Fibroblast of pulmonary artery (primary cell): ENCODE results near the gene TBX15.
A peak's percentile ranks its signal among the peaks of the same experiment; 100 is the strongest.

Experiments
- DNase-seq: peaks from one replicate; pipeline ENCODE4 v3.0.0-alpha.2; 2010; ENCODE audit warnings: low read depth
- H3K4me3 ChIP-seq: replicated peaks from 2 replicates; pipeline ENCODE4 v1.5.1; 2011; ENCODE audit warnings: low read depth, mild to moderate bottlenecking, control low read depth, low read length, moderate library complexity
- TF ChIP-seq, protein P1 (sequence below): IDR thresholded peaks from 2 replicates; pipeline ENCODE4 v1.5.1; 2011; ENCODE audit warnings: mild to moderate bottlenecking, control low read depth, low read length, inconsistent platforms; ENCODE audit errors: missing control alignments

TBX15 gene

DNA sequence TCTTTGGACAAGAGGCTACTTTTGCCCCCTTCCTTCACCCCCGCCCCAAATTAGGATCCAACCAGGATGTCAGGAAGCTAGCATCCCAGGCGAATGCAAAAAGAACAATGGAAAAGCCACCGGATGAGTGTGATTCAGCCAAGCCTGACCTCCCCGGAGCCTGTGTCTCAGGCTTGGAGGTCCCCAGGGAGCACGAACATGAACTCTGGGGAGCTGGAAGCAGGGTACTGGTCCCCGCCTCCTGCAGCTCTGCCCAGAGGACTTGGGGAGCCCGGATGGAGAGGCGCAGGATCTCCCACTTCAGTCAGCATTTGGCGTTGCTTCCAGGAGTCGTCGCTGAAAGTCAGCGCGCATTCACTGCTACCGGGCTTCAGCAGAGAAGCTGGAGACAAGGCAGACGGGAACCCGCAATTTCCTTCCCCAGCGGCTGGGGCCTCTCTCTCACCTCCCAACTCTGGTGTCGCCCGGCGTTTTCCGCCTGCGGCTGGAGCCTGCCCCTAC is 1.8 kb upstream of the TBX15 start:
- TF ChIP-seq, protein P1, sequence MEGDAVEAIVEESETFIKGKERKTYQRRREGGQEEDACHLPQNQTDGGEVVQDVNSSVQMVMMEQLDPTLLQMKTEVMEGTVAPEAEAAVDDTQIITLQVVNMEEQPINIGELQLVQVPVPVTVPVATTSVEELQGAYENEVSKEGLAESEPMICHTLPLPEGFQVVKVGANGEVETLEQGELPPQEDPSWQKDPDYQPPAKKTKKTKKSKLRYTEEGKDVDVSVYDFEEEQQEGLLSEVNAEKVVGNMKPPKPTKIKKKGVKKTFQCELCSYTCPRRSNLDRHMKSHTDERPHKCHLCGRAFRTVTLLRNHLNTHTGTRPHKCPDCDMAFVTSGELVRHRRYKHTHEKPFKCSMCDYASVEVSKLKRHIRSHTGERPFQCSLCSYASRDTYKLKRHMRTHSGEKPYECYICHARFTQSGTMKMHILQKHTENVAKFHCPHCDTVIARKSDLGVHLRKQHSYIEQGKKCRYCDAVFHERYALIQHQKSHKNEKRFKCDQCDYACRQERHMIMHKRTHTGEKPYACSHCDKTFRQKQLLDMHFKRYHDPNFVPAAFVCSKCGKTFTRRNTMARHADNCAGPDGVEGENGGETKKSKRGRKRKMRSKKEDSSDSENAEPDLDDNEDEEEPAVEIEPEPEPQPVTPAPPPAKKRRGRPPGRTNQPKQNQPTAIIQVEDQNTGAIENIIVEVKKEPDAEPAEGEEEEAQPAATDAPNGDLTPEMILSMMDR, result no peak
- no peak overlapping the region for H3K4me3 ChIP-seq
- peak; percentile 43 for DNase-seq

- TF ChIP-seq, protein P1, result no peak
- no peak for DNase-seq
- H3K4me3 ChIP-seq, result no peak overlapping the region
These were observed 1.1 kb upstream of the TBX15 start for GRCh38 chr1:118989006-118989815.

- no peak for DNase-seq
- TF ChIP-seq, protein P1, result no peak
- peak overlapping the region; percentile 41 for H3K4me3 ChIP-seq
These were observed 516 bp downstream of the TBX15 start for GRCh38 chr1:118987468-118988185.

- no peak for DNase-seq
- peak overlapping the region; percentile 41 for H3K4me3 ChIP-seq
- TF ChIP-seq, protein P1, result no peak
These were observed 1.3 kb downstream of the TBX15 start for GRCh38 chr1:118986555-118987467.

GRCh38 chr1:118985640-118986554 is 2.2 kb downstream of the TBX15 start:
- no peak overlapping the region for H3K4me3 ChIP-seq
- DNase-seq, result no peak
- TF ChIP-seq, protein P1, result no peak
